Stimulated activated CD4-positive, alpha-beta T cell treated with anti-CD3 and anti-CD28 coated beads, Interleukin-1b, Interleukin-23, amount 100 ng/mL, for 48 hours (primary cell): ENCODE results near the gene CORO2B.

Experiments
- DNase-seq: peaks from one replicate; pipeline ENCODE4 v3.0.0-alpha.2; 2020

CORO2B gene

DNA sequence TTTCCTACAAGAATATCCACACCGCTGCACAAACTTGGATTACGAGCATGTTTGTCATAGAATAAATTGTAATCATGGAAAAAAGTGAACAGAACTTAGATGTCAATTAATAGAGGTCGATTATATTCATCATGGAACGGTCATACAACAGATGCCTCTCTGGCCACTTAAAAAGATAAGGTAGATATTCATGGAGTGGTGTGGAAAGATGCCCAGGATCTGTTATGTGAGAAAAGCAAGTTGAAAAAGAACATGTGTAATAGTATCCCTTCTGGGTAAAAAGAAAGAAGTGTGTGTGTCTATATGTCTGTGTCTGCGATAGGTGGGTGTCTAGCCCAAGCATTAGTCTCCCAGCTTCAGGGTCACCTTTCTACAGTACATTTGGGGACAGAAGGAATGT is 128.6 kb downstream of the CORO2B start:
- DNase-seq = no peak

DNA sequence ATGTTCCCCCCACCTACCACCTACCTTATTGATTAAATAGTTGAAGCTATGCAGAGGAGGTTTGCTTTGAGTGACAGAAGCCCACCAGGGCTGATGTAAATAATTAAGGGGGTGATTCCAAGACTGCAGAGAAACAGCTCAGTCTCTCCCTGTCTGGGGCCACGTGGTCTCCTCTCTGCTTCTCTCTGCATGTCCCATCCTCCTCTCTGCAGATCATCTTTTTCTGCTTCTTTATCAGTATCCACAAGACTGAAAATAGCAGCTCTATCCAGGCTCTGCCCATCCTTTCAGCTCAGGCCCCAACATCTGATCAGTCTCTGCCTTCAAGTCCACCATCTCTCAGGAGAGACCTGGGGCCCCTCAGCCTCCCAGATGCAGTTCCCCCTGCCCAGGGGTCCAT is 131.1 kb downstream of the CORO2B start:
- no peak for DNase-seq

DNA sequence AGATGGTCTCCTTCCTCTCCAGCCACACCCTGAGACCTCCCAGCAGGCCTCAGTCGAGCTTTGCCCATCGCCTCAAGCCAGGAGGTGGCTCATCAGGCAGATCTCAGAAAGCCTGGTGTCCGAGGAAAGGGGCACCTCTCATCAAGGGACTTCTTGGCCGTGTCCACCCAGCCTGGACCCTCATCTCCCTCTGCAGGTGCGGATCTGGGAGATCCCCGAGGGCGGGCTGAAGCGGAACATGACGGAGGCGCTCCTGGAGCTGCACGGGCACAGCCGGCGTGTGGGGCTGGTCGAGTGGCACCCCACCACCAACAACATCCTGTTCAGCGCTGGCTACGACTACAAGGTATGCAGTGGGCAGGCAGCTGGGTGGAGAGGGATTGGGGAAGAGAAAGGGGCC is 131.7 kb downstream of the CORO2B start:
- no peak for DNase-seq

DNA sequence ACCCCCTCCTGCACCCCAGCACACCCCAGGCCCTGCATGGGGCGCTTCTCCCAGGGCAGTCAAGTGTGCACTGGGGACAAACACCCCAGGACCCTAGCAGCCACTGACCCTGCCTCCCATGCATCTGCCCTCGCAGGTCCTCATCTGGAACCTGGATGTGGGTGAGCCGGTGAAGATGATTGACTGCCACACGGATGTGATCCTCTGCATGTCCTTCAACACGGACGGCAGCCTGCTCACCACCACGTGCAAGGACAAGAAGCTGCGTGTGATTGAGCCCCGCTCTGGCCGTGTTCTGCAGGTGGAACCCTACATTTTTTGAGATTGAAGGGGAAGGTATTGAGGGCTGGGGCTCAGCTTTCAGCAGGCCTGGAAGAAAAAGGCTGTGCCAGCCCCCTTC is 132.6 kb downstream of the CORO2B start:
- no peak for DNase-seq

DNA sequence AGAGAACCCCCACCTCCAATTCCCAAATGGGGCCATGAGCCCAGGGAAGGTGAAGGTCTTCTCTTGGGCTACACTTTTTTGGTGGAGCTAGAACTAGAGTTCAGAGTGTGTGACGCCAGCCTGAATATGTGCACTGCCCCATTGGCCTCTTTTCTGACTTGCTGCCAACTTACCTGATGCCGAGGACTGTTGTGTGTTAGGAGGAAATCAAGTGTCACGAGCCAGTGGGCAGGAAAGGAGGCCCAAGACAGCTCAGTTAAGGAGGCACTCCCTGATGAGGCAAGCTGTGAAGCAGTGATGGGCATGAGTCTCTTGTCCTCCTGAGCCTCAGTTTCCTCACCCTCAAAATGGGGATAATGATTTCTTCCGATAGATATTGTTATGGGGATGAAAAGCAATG is 134.1 kb downstream of the CORO2B start:
- DNase-seq = no peak

DNA sequence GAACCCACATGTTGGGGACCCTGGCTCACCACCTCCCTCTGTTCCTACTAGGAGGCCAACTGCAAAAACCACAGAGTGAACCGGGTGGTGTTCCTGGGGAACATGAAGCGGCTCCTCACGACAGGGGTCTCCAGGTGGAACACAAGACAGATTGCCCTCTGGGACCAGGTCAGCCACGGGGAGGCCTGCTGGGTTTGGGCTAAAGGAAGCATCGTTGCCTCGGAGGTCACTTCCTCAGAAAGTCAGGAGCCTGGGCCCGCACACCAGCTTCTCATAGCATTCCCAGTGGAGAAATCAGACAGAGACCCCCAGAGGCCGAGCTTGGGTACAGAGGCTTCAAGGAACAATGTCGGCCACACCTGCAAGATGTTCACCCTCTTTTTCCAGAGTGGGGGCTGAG is 135.1 kb downstream of the CORO2B start:
- DNase-seq = no peak

DNA sequence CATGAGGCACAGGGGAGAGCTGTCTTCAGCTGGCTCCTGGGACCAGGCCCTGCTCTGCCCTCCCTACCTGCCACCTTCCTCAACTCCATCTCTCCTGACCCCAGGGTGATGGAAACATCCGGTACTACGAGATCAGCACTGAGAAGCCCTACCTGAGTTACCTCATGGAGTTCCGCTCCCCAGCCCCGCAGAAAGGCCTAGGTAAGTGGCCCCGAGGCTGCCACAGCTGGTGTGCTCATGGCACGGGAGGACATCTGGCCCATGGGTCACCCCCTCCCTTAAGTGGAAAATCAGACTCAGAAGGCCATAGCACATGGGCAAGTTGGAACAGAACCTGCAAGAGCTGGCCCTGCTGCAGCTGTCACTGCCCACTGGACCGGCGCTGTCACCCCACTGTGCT is 136.3 kb downstream of the CORO2B start:
- no peak for DNase-seq

DNA sequence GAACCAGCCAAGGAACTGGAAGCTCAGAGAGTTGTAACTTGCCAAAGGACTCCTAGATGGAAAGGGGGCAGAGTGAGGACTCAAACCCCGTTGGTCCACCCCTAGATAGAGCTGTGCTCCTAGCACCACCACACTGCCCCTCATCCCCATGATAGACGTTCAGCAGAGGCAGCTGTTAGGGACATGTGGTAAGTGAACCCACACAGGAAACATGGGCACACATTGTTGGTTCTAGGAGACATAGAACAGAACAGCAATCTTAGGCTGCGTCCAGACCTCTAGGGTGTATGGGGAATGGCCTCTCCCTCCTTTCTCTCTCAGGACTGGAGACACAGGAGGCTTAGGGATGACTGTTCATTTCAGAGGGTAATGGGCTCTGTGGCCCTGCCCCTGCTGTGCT is 139.2 kb downstream of the CORO2B start:
- no peak for DNase-seq

DNA sequence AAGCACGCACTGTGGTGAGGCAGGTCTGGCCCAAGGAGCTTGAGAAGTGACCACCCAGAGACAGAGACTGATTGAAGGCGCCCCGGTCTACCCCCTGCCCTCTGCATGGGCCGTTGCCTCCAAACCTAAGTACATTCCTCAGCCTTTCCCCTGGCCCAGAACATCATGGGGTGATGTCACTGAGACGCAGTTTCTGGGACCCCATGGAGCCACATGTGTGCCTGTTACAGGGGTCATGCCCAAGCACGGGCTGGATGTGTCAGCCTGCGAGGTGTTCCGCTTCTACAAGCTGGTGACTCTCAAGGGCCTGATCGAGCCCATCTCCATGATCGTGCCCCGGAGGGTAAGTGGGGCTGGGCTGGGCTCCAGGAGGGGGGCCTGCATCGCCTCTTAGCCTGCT is 139.7 kb downstream of the CORO2B start:
- no peak for DNase-seq

DNA sequence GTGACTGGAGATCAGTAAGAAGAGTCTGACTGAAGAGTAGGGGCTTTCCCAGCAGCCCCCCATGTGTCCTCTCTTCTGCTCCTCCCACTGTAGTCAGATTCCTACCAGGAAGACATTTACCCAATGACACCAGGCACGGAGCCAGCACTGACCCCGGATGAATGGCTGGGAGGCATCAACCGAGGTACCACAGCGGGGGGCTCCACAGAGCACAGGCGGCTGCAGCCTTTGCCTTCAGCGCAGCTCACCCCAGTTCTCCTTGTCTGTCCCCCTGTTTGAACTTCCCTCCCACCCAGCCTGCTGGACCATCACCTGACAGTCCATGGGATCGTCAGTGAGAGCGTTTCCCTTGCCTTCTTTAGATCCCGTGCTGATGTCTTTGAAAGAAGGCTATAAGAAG is 140.3 kb downstream of the CORO2B start:
- no peak for DNase-seq

DNA sequence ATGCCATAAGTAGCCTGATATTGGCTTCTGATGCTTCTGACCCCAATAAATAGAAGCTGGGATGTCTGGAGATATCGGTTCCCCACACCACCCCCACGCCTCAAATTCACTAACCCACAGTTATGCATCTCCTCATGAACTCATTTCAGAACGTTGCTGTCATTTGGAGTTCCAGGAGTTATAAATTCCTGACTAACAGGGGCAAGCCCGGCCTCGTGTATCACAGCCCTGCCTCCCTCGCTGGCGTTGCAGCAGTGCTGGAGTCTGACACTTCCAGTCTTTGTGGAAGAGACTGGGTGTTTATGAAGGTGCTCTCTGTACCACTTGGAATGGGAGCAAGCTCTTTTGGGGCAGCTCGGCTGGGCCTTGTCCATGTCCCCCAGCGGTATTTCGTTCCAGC is 140.9 kb downstream of the CORO2B start:
- DNase-seq = no peak

DNA sequence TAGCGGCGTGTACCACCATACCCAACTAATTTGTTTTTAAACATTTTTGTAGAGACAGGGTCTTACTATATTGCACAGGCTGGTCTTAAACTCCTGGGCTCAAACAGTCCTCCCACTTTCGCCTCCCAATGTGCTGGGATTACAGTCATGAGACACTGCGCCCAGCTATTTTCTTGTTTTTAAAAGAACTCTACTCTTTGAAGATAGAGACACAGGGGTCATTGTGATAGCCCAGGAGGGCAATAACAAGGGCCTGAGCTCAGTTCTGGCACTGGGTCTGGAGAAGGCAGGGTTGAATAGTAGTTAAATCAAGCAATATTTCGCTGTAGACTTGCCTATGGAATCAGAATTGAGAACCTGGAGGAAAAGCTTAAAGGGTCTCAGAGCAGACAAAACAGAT is 143.1 kb downstream of the CORO2B start:
- DNase-seq = no peak

DNA sequence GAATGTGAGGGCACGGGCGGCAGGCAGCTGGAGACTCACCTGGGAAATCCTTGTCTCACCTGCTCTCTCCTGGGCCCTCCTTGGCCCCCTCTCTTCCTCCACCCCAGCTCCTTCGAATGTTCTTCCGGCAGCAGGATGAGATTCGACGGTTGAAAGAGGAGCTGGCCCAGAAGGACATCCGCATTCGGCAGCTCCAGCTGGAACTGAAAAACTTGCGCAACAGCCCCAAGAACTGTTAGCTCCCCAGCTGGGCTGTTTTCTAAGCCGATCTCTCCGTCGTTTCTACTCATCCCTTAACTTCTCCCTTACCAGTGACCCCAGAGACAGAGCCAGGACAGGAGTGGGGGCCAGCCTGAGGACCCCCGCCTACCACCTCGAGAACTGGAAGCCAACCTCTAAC is 146.9 kb downstream of the CORO2B start:
- DNase-seq = no peak

DNA sequence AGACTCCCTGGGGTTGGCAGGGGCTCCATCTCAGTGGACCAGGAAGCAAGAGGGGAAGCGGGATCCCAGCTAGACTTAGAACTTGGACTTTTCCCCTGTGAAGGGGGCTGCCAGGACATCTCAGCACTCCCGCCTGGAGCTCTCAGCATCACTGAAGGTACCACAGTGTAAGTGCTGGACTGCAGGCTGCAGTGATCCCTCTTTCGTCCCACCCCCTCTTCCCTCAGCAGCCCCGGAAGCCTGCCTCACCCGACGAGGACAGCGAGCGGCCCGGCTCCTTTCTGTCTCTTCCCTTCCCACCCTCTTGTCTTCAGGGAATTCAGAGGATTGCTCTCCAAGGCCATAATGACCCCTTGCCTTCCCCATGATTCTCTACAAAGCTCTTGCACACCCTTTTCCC is 147.5 kb downstream of the CORO2B start:
- no peak for DNase-seq

DNA sequence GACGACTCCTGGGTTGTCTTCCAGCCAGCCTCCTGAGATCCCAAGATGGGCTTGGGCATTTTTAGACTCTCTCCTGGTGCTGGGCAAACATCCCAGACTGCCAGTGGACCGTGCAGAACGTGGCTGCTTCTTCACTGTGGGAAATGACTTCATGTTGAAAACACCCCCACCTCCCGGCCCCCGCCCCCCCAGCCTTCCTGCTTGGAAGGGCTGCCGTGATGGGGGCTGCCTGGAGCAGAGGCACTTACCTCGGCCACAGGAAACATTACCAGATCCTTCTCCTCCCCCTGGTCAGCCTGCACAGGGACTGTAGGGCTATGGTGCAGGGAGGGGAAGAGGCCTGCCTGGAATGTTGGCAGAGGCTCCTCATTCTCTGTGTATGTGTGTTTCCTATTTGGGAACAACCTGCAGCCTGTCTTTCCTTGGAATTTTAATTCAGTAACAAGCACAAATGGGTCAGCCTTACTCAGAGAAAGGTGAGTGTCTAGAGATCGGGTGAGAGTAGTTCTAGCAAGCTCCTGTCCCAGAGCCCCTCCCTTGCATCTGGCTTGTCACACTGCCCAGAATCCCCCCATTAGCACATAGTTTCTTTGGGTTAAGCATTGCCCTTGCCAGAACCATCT is 151.1 kb downstream of the CORO2B start:
- DNase-seq = no peak

DNA sequence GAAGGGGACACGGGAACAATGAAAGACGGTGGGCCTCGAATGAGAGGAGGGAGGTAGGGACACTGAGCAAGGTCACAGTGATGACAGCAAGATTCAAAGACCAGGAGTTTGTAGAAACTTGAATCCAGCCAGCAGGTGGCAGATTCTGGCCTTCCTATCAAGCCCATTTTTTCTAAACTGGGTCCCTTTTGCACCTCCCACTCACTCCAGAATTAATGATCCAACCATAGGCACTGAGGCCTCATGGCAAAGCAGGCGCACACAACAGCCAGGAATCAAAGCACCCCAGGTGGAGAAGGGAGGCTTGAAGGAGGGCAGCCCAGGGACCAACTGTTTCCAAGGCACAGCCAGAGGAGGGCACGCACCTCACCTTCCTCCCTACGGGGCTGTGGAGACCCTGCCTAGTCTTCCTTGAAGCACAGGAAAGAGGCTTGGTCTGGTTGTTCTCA is 151.7 kb downstream of the CORO2B start:
- DNase-seq = no peak

DNA sequence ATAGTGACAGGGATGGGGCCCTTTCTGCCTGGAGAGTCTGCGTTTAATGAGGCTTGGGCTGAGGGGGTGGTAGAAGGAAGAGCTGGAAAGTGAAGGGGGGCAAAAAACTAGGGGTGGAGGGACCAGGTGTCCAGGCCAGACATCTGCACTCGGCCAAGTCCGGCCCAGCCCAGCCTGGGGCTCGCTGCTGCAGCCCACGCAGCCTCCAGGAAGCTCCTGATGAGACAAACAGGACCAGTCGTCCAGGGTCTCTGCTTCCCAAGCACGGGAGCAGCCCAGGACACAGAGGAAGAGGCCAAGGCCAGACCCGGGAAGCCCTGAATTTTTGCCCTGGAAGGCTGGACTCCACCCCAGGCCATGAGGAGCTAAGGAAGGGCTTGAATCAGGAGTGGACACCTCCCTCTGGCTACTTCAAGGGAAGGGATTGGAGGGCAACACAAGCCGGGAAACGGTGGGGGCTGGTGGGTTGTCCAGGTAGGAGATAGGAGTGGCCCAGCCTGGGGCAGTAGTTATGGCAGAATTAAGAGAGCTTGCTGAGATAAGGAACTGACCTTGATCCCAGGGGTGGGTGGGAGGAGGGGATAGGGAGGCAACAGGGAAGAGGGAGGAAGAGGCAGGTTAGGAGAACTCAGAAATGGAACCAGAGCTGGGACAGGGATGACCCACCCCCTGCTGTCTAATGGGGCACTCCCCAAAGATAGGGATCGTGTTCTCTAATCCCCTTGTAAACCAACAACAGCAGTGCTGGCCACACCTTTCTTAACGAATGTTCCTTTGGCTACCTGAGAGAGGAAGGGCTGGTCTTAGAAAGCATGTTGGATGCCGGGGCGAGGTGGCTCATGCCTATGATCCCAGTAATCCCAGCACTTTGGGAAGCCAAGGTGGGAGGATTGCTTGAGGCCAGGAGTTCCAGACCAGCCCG is 152.4 kb downstream of the CORO2B start:
- no peak for DNase-seq

DNA sequence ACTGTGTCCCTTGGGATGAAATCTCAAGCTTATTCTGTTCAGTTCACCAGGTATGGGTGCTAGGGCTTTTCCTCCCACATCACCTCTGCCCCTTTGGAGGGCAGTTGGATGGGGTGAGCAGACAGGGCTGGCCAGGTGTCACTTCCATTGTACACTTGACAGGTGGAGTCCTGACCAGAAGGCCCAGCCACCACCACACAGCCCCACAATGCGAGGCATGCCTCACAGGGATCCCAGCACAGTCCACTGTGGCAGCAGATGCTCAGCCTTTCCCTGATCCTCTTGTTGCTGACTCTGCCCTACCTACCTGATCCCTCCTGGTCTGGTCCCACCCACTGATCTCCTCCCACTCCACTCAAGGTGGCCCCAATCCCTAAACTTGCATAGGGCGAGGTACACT is 153.7 kb downstream of the CORO2B start:
- no peak for DNase-seq

DNA sequence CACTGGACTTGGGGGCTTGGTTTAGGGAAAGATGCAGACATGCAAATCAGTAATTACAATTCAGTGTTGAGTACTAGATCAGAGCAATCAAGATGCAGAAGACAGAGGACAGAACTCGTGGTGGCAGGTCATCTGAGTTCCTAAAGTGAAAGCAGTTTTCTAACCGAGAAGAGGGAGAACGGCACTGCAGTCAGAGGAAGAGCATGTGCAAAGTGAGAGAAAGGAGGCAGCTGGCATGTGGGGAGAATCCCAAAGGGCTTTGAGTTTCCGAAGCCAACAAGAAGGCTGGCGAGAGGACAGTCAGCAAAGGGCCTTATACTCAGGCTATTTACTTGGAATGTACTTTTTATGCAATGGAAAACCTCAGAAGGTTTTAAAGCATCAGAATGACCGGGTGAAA is 154.9 kb downstream of the CORO2B start:
- no peak for DNase-seq

DNA sequence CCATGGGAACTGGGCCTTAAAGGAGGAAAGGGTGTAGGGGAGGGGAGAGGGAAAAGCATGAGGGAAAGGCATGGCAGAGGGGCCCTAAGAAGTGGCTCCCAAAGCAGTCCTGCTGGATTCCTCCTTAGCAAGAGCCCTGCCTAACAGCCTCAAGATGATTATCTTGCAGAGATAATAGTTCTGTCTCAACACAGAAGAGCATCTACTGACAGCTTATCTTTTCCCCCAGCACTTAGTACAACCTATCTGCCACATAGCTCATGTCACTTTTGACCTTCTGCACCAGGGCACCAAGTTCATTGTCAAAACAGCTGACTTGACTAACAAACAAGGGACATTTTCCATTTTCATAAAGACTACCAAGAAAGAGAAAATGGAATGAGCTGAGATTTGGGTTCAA is 155.6 kb downstream of the CORO2B start:
- DNase-seq = no peak

DNA sequence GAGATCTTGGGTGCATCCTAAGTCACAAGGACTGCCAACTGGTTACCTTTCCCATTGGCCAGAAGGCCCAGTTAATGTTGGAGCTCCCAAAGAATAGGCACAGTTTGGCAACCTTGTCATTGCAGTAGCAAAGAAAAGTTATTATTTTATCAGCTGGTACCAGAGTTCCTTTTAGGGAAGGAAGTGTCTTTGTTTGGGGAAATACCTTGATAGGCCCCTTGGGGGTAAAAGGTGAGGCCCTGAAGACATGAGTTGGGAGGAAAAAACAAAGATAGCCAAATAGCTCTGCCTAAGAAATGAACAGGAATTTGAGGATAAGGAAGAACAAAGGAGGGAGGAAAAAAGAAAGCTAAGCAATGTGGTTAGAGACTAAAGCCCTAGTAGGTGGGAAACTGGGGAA is 156.1 kb downstream of the CORO2B start:
- no peak for DNase-seq

DNA sequence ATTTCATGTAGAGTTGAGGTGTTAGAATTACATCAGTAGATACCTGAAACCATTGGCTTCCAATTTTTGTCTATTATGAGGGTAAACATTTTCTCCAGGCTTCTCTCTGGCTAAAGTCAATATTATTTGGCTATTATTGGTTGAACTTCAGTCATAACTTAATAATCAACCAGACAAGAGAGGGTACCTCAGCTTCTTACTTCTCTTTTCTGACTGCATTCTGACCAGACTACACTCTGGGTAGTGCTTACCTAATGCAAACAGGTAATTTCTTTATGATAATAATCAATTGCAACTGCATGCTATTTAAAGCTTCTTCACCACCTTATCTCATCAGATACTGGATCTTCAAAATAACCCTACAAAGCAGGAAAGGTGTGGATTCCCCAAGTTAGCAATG is 156.8 kb downstream of the CORO2B start:
- DNase-seq = no peak

DNA sequence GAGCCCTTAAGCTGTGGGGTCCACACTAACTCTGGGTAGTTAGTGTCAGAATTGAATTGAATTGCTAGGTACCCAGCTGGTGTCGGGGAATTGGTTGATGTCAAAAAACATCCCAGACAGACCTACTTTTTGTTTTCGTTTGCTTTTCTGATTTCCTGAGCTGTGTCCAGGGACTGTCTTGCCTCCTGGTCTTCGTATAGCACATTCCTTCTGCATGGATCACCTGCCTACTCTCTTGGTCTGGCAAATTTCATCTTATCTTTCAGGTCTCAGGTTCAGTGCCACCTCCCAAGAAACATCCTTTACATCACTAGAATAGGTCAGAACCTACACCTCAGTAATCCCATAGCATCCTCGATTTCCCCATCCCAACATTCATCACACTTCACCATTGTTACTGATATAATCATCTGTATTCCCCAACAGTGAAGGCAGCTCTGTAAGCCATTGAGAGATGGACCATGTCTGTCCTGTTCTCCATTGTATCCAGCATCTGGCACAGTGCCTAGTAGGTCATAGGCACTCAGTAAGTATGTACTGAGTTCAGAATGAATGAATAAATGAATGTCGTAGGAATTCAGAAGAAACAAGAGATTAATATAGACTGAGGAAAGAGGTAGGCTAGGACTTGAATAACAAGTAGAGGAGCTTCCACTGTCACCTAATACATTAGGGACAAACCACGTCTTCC is 160.7 kb downstream of the CORO2B start:
- DNase-seq = no peak

DNA sequence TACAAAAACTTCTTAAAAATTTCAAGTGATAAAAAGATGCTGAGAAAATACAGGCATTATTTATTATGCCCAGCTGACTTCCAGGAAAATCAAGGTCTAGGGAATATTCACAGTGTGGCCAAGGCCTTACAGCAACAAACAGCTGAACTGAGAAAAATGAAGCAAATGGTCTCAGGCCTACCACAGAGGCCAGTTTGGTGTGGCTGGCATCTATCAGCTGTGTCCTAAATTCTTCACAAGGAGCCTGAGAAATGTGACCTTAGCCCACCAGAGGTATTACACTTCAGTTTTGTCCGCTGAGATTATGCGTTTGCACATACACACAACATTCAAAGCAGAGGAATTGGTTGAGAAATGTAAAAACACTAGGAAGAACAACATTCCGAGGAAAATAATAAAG is 164.5 kb downstream of the CORO2B start:
- DNase-seq = no peak
